NCI-H2107 treated with DMSO at 0.1 percent for 48 hours (cell line): ENCODE results near the gene RFESD.
"Not testable (repeated sequence)": the region's sequence is repeated elsewhere in the genome, so short reads cannot be mapped to it uniquely, and the experiment has no call there.

ENCODE experiments used
- DNase-seq: peaks from one replicate; lab custom pipeline; 2025; ENCODE audit not compliant: unreplicated experiment; lab: John Stamatoyannopoulos, UW

RFESD gene

GRCh38 chr5:95706196-95706595, 59.6 kb downstream of the RFESD start:
- not testable (repeated sequence) for DNase-seq

- DNase-seq: no peak
Measured at GRCh38 chr5:95707055-95707454, 60.5 kb downstream of the RFESD start.
